ENCODE data around the gene SMYD2. TPM values are rescaled to one million over a fixed set of nuclear protein-coding genes. Genes with fewer than 3 reads are reported as not detected.

The SMYD2 gene
- total RNA-seq, 2 experiments from 2014 or later = 20.8 to 26.5 TPM

GRCh38 chr1:214292322-214292721, 11.4 kb downstream of the SMYD2 start:
- Histone ChIP-seq H3K36me3 (ENCODE audit: insufficient read depth, low read length) (no peaks in the 10 kb centered on the region), H3K4me2 (ENCODE audit: low read length) (no peak overlapping the region), H3K4me3 (ENCODE audit: low read depth, low read length, poor library complexity, severe bottlenecking) (no peak overlapping the region), H3K27ac (ENCODE audit: low read depth, low read length, poor library complexity, severe bottlenecking) (no peak overlapping the region), H3K4me1 (ENCODE audit: insufficient read depth, low read length, poor library complexity, severe bottlenecking) (no peaks in the 10 kb centered on the region), H3K9me3 (ENCODE audit: low read length) (no peaks in the 10 kb centered on the region), H4K20me1 (ENCODE audit: insufficient read depth, low read length) (peaks cover 8% of the 10 kb centered on the region; the same call in 1 of the 2 replicates), H3K79me2 (ENCODE audit: insufficient read depth, low read depth, low read length) (no peaks in the 10 kb centered on the region), H3K9me2 (ENCODE audit: insufficient read depth, low read length) (no peaks in the 10 kb centered on the region), H2AFZ (ENCODE audit: low read length) (no peak overlapping the region)
- intact Hi-C loops (cut with micrococcal nuclease; ENCODE audit: unreplicated experiment) = no loop called here
- ChIA-PET CTCF (ENCODE audit: unreplicated experiment) (no interaction called here), POLR2A (interaction anchor here (0.8 kb wide), 1 partner anchor 9 kb away, joined by 3 read pairs; no protein-coding TSS in a partner anchor)
- BruUV-seq (replicated peaks) = no TSS peak
- TF ChIP-seq CTCF (conservative IDR thresholded peaks at IDR 0.05; ENCODE audit: low read length) (no peak), EZH2phosphoT487 (IDR thresholded peaks at IDR 0.05; ENCODE audit: borderline replicate concordance, low read depth, low read length) (no peak)
- DNase-seq (ENCODE audit: low spot score) = no peak

GRCh38 chr1:214295934-214296333, 15.0 kb downstream of the SMYD2 start:
- H3K9me3 ChIP-seq (ENCODE audit: low read length) = no peaks in the 10 kb centered on the region
- BruUV-seq (replicated peaks) = no TSS peak
- H3K4me3 ChIP-seq (ENCODE audit: low read depth, low read length, poor library complexity, severe bottlenecking) = no peak overlapping the region
- CTCF ChIA-PET (ENCODE audit: unreplicated experiment) = no interaction called here
- H3K79me2 ChIP-seq (ENCODE audit: insufficient read depth, low read depth, low read length) = no peaks in the 10 kb centered on the region
- no peaks in the 10 kb centered on the region for H3K4me1 ChIP-seq (ENCODE audit: insufficient read depth, low read length, poor library complexity, severe bottlenecking)
- H3K36me3 ChIP-seq (ENCODE audit: insufficient read depth, low read length) = no peaks in the 10 kb centered on the region
- no peak overlapping the region for H3K27ac ChIP-seq (ENCODE audit: low read depth, low read length, poor library complexity, severe bottlenecking)
- intact Hi-C loops (cut with micrococcal nuclease; ENCODE audit: unreplicated experiment) = no loop called here
- no peak for DNase-seq (ENCODE audit: low spot score)
- H3K9me2 ChIP-seq (ENCODE audit: insufficient read depth, low read length) = no peaks in the 10 kb centered on the region
- no peak for TF ChIP-seq EZH2phosphoT487 (IDR thresholded peaks at IDR 0.05; ENCODE audit: borderline replicate concordance, low read depth, low read length)
- no peak for TF ChIP-seq CTCF (conservative IDR thresholded peaks at IDR 0.05; ENCODE audit: low read length)
- H2AFZ ChIP-seq (ENCODE audit: low read length) = no peak overlapping the region
- H4K20me1 ChIP-seq (ENCODE audit: insufficient read depth, low read length) = peaks cover 2% of the 10 kb centered on the region; the same call in 1 of the 2 replicates
- H3K4me2 ChIP-seq (ENCODE audit: low read length) = no peak overlapping the region
- POLR2A ChIA-PET = interaction anchor here (1.0 kb wide), 1 partner anchor 10 kb away, joined by 3 read pairs; no protein-coding TSS in a partner anchor

- intact Hi-C loops (cut with micrococcal nuclease; ENCODE audit: unreplicated experiment) = no loop called here
- Histone ChIP-seq H3K4me2 (ENCODE audit: low read length) (no peak overlapping the region), H3K36me3 (ENCODE audit: insufficient read depth, low read length) (no peaks in the 10 kb centered on the region), H3K79me2 (ENCODE audit: insufficient read depth, low read depth, low read length) (no peaks in the 10 kb centered on the region), H3K4me1 (ENCODE audit: insufficient read depth, low read length, poor library complexity, severe bottlenecking) (no peaks in the 10 kb centered on the region), H3K27ac (ENCODE audit: low read depth, low read length, poor library complexity, severe bottlenecking) (no peak overlapping the region), H3K9me3 (ENCODE audit: low read length) (no peaks in the 10 kb centered on the region), H4K20me1 (ENCODE audit: insufficient read depth, low read length) (no peaks in the 10 kb centered on the region), H3K4me3 (ENCODE audit: low read depth, low read length, poor library complexity, severe bottlenecking) (no peak overlapping the region), H2AFZ (ENCODE audit: low read length) (no peak overlapping the region), H3K9me2 (ENCODE audit: insufficient read depth, low read length) (no peaks in the 10 kb centered on the region)
- no peak for DNase-seq (ENCODE audit: low spot score)
- BruUV-seq (replicated peaks) = no TSS peak
- POLR2A ChIA-PET = interaction anchor here (1.0 kb wide), 2 partner anchors 11 to 652 kb away, joined by 3 to 4 read pairs; no protein-coding TSS in a partner anchor
- CTCF ChIA-PET (ENCODE audit: unreplicated experiment) = interaction anchor here (0.8 kb wide), 1 partner anchor 20 kb away, joined by 3 read pairs; no protein-coding TSS in a partner anchor
- TF ChIP-seq CTCF (conservative IDR thresholded peaks at IDR 0.05; ENCODE audit: low read length) = no peak
- TF ChIP-seq EZH2phosphoT487 (IDR thresholded peaks at IDR 0.05; ENCODE audit: borderline replicate concordance, low read depth, low read length) = no peak
These were observed 16.1 kb downstream of the SMYD2 start for GRCh38 chr1:214296860-214297745.

Measured in OCI-LY7 (cell line).